Embryonic facial prominence (tissue), 1 donor: ENCODE results near the gene NFE2.
"Not testable (repeated sequence)": the region's sequence is repeated elsewhere in the genome, so short reads cannot be mapped to it uniquely, and the experiment has no call there.

Experiments
- DNase-seq: peaks from one replicate; pipeline ENCODE4 v3.0.0-alpha.2; 2016; ENCODE audit errors: extremely low spot score

The NFE2 gene

DNA sequence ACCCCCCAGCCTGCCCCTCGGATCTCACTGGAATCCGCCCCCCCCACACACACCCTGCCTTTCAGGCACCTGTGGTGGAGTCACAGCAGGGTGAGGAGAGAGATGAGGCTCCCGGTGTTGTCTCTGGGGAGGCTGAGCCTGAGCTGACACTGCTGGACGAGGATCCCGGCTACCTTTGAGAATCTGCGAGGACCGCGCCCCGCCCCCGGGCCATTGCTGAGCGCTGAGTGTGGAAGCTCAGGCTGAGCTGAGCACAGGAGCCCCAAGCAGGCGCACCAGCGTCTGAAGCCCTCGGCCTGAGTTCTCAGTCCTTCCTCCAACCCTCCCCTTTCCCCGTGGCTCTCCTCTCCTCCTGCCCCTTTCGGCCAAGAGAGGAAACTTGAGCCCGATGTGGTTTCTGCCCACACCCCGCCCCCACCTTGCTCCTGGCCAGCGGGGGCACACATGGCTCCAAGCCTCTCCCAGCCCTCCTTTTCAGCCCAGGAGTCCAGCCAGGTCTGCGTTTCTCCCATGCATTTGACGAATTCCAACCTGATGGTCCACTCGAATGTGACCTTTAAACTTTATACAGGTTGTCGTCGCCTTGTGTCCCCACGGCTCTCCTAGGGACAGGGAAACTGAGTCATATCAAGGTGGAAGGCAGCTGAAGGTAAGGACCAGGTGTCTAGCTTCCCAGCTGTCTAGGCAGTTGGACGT is at the start of gene NFE2:
Gene NFE2 (minus strand): TSS at position 284 of the 696 bp plus-strand sequence. CDS start 5,767 bp downstream, outside the sequence.
- DNase-seq: no peak

DNA sequence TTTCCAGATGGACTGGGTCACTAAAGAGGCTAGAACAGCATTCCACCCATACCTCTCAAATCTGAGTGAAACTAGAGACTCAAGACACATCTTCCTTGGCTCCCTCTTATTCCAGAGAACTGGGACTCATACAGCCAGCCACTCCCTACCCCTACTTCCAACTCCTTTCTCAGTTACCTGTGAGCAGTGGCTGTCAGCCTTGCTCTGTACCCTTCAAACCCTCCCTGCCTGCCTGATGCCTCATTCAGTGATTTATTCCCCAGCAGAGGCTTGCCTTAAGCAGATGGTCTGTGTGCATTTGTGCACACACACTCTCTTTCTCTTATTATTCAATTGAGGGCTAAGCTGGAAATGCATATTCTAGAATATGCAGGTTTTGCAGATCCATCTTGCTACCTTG is 48.9 kb upstream of the NFE2 start:
- no peak for DNase-seq

DNA sequence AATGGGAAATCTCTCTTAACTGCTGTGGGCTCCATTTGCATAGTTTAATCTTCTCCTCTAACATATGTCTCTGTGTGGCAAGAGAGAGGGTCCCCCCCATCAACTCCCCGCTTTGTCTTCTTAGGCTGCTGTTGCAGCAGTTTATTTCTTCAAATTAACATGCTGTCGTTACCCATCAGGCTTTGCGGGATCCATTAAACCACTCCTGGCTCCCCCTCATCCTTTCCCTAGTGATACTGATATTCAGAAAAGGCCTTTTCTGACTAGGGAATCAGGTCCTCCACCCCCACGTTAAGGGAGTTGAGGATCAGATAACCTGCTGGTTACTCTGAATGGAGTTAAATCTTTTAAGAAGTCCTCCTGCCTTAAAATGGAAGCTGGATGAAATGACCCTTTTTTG is 48.2 kb upstream of the NFE2 start:
- DNase-seq: no peak

DNA sequence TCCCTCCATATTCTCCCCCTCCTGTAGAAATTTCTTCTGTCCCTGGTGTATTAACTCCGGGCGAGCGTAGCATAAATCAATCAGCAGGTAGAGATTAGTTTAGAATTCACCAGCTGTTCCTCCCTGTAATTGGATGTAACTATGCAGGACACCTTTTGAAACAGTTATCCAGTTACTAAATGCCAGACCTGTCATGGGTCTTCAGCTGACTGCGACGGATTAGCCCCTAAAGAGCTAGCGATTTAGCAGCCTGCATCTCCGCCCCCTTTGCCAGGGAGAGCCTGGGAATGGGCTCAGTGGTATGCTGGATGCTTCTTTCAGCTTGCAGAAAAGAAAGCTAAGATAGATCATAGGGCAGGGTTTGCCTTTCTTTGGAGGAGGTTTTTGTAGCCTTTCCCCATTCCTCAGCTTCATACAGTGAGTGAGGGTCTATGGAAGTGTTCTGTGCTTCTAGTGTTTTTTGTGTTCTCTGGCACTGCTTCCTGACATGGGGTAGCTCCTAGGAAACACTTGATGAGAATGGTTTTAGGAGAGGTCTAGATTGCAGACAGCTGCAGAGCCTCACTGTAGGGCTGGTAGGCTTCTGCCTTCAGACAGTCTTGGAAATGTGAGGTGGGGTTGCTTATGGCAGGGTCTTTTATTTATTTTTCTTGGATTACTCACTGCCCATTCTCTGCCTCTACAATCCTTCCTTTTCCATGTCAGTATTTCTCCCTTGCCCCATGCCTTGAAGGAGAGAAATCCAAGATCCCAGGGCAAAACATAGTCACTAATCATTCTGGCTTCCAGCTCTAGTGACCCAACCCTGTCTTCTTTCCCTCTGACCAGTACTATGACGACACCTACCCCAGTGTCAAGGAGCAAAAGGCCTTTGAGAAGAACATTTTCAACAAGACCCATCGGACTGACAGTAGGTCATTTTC is 40.8 kb upstream of the NFE2 start:
- DNase-seq: no peak

DNA sequence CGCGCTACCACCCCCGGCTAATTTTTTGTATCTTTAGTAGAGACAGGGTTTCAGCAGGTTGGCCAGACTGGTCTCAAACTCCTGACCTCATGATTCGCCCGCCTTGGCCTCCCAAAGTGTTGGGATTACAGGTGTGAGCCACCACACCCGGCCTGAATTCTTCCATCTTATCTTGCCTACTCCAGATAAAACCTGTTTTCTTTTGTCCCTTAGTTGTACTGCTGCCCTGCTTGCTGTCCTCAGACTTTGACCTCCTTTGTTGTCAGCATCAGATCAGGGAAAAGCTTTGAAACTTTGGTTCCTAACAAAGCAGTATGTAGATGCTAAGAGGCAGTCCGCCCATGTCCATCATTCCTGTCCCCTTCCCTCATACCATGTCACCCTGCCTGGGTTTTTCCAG is 40.0 kb upstream of the NFE2 start:
- DNase-seq: no peak

DNA sequence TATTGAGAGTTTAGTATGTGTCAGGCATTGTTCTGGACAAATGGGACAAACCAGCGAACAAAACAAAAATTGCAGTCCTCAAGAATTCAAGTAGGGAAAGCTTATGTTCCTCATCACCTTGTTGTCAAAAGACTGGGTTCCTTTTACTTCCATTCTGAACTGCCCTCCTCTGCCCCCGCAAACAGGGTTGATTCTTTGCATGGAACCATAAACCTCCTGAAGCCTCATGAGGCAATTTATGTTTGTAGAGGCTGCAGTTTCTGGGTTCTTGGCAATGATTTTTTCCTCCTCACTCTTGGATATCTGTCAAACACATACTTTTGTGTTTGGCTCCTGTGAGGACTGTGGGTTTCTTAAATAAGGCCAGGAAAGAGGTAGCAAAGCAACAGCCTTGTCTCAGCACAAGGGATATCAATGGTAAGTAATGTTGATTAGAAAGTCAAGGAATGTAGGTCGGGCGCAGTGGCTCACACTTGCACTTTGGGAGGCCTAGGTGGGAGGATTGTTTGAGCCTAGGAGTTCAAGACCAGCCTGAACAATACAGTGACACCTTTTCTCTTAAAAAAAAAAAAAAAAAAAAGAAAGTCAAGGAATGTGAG is 38.0 kb upstream of the NFE2 start:
- DNase-seq: no peak

DNA sequence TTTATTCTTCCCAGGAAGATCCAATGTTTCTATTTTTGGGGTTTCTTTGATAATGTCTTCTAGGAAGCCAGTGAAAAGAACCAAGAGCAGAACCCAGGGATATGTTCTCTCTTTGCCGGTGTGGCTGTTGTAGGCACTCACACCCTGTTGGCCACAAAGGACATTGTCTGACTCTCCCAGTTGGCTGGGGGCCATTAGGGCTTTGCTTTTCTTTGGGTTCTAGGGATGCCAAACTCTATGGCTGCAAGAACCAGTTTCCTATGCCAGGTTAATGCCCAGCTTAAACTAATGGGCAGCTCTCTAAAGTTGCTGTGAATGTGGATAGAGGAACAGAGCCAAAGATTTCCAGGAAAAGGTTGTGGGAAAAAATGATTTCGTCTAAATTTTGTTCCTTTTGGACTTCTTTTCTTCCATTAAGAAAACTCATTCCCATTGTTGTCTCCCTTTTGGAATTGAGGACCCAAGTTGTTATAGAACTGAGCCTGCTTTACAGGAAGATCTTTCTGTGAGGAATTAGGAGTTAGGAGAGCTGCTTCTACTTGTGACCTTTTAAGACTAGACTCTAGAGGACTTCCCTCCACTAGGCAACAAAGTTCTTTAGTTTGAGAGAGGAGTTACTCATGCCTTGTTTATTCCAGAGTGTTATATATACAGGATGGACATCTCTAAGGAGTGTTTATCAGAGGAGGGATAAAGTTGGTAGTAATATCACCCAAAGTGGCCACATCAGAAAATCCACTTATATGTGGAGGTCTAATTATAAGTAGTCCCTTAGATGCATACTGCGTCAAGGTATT is 37.2 kb upstream of the NFE2 start:
- no peak for DNase-seq

DNA sequence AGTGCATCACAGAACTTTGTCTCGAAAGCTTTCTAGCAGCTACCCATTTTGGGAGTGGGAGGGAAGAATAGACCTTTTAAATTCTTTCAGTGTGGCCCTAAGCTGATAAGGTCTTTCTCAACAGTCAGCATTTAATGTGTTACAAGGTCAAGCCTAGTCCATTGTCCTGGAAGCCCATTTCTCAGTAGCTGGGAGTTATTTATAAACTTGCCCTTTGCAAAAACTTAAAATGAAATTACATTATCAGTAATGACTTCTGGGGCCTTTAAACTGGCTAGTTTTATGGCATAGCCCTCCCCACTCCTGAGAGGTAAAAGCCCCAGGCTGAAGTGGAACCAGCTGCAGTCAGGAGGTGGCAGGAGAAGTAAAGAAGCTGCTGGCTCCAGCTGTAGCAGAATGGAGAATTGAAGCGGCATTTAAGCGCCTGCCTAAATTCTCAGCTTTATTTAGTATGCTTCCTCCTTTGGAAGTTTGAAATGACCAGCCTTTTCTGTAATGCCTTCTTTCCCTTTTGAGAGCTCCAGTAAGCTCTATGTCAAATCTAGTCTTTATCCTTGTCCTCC is 36.5 kb upstream of the NFE2 start:
- DNase-seq: no peak

DNA sequence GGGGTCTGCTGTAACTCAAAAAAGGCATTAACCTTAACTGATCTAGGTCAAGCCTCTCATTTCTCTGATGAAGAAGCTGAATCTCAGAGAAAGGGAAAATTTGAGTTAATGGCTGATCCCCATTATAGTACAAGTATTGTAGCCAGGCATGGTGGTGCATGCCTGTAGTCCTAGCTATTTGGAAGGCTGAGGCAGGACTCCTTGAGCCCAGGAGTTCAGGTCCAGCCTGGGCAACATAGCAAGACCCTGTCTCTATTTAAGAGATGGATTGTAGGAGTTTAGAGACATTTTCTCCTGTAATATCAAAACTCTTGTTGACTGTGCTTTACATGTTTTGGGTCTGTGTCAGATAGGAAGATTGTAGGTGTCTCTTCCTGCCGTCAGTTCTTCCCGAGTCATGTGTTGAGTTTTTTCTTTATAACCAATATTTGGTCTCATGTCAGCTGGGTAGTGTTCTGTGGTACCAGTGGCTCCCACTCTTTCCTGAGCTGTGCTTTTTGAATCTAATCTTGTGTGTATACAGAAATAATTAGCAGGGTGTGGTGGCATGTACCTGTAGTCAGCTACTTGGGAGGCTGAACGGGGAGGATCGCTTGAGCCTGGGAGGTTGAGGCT is 32.7 kb upstream of the NFE2 start:
- DNase-seq: no peak

DNA sequence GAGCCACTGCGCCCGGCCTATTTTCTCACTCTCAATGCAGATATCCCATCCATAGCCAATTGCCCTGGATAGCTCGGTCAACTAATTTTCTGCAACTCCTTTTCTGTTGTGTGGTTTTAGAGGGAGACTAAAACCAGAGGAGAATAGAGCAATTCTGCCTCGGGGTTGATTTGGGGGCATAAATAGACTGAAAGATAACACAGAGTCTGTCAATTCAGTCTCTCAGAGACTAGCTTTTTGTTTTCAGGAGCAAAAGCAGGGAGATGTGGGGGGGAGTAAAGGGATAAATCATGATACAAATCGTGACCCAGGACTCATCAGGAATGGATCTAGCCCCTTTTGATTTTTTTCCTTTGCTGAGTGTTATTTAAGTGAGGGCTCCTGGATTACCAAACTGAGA is 30.6 kb upstream of the NFE2 start:
- DNase-seq: no peak

DNA sequence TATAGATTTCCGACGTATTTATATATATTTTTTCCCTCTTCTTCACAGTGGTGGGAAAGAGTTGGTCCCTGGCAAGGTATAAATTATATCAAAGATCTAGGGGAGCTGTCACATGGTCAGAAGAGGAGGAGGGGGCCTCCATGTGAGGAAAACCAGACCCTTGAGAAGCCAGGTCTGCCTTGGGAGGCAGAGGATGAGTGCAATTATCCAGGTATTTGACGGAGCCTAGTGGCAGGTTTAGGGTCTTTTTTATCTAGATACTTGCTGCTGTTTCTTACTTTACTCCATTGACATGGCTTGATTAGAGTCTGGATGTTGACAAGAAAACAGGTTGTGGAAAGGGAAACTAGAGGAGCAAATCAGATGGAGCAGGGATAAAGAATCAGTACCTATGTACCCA is 29.6 kb upstream of the NFE2 start:
- DNase-seq: no peak

DNA sequence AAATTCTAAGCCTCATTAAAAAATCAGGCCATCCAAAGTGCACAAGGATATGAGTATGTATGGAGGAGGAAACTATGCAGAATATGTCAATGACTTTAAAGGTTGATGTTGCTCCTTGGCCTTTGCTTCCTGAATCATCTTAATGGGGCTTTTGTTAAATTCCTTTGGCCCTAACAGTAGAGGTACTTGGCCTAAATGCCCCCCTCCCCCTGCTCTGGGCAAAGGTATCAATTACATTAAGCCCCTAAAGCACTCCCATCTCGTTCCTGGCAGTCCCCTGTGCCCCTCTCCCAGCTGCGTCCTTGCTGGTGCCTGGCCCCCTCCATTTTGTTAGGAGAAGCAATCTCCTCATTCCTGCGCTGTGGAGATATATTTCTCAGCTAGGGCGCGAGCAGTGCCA is 28.9 kb upstream of the NFE2 start:
- no peak for DNase-seq

DNA sequence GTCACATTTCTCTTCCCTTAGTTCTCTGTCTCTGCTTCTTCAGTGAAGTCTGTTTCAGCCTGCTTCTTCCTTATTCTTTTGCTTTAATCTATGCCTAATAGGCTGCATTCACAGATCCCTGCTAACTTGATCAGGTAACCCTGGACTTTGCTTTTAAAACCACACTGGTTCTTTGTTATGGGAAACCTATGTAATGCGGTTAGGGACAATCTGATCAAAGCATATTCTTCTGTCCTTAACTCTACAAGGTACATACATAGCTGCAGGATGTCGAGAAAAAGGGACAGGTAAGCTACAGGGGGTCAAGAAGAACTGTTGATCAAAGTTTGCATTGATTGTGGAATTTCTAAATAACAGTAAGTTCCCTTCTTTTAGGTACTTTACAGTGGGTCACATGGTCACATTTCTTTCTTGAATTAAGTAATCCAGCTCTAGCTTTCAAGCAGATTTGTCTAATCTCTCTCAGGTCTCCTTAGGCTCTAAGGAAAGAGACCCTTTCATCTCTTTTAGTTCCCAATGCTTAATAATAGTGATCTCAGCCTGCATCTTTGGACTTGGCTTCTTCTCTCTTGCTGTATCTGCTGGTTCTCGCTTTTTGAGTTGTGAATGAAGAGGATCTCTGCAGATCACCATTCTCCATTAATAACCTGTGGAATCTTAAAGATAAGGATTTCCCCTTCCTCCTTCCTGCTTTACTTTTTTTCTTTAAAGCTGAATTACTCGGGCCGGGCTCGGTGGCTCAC is 28.0 kb upstream of the NFE2 start:
- no peak for DNase-seq

DNA sequence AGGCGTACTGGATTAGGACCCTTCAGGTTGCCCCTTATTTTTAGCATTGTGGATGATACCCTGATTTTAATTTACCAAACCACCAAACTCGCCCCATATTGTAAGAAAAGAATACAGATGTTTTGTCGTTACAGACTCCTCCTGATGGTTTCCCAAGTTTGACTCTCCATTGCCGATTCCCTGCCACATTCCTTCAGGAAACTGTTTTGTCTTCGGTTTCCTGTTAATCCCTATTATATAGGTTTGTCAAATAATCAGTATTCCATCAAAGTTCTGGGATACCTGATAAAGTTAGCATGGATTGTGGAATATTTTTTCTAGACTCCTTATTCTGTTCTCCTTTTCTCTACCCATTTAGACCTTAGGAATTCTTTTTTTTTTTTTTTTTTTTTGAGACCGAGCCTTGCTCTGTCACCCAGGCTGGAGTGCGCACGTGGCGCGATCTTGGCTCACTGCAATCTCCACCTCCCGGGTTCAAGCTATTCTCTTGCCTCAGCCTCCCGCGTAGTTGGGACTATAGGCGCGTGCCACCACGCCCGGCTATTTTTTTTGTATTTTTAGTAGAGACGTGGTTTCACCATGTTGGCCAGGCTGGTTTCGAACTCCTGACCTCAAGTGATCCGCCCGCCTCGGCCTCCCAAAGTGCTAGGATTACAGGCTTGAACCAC is 24.8 kb upstream of the NFE2 start:
- DNase-seq: not testable (repeated sequence)

DNA sequence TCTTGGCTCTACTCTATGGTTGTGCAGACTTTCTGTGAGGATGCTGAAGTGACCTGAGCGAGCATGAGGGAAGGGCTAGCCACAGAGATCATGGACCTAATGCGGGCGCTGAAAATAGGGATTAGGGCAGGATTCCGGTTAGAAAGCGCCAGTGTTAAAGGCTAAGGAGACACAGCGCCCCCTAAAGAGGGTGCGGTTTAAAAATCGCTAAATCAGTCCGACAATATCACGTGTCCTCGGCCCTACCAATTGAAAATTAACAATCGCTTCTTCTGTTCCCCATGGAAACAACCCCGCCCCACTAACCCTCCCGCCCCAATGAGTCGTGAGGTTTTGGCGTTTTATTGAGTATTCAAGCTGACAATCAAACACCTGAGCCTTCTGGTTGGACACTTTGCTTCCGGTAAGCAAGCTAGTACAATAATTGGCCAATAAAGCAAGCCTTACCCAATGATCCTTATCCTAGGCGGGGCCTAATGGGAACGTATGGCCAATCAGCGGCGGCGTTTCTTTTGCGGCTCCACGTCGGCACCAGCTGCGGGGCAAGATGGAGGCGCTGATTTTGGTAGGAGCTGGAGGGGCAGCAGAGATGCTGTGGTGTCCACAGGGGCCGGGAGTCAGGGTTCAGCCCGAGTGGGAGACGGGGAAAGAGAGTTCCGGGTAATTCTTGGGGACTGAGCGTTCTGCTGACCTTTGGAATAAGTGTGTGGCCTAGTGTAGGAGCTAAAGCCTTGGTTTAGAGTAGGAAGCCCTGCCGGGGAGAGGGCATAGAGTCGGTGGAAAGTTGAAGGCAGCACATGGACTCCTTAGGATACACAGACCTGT is 24.0 kb upstream of the NFE2 start, which contains the start of gene COPZ1:
Gene COPZ1 (plus strand): TSS at position 515 of the 825 bp plus-strand sequence. CDS start 33 bp downstream, at position 548.
- peak; percentile 99 for DNase-seq

DNA sequence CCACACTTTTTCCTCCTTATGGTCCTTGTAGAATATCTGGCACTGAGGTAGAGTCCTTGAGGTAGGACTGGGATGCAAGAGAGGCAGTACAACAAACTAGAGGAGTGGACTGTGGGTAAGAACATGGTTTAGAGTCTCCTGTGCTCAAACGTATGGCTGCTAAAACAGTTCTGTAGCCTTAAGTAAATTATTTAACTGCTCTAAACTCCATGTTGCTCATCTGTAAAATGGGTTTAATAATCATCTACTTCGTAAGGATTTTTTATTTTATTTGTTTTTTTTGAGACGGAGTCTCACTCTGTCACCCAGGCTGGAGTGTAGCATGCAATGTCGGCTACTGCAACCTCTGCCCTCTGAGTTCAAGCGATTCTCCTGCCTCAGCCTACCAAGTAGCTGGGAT is 20.5 kb upstream of the NFE2 start:
- no peak for DNase-seq

DNA sequence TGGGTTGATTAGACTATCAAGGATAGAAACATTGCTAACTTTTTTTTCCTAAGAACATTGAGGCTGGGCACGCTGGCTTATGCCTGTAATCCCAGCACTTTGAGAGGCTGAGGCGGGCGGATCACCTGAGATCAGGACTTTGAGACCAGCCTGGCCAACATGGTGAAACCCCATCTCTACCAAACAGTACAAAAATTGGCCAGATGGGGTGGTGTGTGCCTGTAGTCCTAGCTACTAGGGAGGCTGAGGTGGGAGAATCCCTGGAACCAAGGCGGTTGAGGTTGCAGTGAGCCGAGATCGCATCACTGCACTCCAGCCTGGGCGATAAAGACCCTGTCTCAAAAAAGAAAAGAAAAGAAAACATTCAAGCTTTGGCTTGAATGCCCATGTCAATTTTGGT is 11.5 kb upstream of the NFE2 start:
- not testable (repeated sequence) for DNase-seq

DNA sequence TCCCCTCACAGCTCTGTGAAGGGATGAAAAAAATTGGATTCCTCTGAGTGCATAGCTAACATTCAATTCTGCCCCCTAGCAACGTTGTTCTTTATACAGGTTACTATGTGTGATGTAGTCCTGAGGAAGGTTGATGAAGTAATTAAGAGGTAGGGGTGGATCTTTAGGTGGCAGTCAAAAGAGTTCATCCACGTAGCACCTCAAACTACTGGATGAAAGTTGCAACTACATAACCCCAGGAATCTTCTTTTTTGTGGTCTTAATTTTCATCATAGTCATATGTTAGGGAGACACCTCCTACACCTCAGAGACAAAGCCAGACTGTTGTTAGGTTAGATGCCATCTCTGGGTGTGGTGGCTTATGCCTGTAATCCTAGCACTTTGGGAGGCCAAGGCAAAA is 10.2 kb upstream of the NFE2 start:
- no peak for DNase-seq
